ENCODE results near the gene ZNF627.
"Not testable (repeated sequence)": the region's sequence is repeated elsewhere in the genome, so short reads cannot be mapped to it uniquely, and the experiment has no call there.

Gene ZNF627

DNA sequence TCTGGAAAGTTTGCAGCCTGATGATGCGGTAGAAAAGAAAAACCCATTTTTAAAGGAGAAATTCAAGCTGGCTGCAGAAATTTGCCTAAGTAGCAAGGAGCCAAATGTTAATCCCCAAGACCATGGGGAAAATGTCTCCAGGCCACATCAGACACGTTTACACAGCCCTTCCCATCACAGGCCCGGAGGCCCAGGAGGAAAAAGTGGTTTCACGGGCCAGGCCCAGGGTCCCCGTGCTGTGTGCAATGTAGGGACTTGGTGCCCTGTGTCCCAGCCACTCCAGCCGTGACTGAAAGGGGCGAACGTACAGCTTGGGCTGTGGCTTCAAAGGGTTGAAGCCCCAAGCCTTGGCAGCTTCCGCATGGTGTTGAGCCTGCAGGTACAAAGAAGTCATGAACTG is 35.9 kb downstream of the ZNF627 start:
- DNase-seq, result no peak

- DNase-seq, result not testable (repeated sequence)
Observed at GRCh38 chr19:11634018-11634662, 36.9 kb downstream of the ZNF627 start.

- DNase-seq, result no peak
Observed at GRCh38 chr19:11639245-11639601, 41.9 kb downstream of the ZNF627 start.

DNA sequence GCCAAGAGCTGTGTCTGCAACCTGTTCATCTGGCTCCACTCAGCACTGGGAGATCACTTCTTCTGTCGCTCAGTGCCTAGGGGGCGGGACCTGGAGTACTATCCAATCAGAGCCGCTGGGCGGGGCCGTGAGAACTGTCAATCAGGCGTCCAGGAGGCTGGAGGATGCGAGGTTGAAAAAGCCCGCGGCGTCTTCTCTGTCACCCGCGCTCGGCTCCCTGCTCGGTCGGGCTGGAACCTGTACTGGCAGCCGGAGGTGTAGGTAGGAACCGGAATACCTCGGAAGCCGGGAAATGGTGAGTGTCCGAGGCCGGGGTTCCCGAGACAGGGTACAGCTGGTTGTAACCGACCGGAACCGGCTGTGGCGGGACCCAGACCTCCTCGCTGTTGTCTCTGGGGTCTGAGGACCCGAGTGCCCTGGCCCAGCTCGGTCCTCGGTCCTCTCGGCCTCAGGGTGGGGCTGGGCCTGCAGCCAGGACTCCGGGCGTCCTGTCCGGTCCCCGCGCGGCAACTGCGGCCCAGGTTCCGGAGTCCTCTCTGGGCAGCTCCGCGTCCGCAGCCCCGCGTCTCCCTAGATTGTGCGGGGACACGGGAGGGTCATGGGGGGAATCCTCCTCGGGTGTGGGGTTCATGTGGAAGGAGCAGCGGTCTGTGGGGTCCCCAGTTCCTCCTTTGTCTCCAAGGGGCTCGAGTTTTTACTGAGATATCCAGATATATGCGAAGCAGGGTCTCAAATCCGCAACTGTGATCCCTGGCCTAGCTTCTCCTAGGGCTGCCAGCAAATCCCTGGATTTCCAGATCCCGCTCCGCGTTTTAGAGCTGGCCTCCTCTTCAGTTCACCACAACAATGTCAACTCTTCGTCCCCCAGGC is 42.6 kb downstream of the ZNF627 start:
- DNase-seq, result peak; percentile 97

DNA sequence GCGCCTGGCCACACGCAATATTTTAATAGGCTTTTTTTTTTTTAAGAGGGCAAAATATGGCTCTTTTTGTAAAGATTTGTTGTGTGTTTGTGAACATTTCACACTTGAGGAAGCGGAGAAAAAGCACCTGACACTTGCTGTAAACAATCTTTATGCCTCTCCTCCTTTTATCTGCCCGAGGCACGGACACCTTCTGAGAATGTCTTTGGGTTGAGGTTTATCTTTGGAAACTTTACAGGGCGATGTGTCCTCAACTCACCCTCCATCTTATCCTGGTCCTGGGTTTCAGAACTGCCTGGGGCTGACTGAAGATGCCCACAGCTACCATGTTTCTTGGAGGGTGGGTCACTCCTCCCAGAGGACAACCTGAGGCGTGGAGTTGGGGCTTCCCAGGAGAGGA is 44.0 kb downstream of the ZNF627 start:
- DNase-seq, result no peak

DNA sequence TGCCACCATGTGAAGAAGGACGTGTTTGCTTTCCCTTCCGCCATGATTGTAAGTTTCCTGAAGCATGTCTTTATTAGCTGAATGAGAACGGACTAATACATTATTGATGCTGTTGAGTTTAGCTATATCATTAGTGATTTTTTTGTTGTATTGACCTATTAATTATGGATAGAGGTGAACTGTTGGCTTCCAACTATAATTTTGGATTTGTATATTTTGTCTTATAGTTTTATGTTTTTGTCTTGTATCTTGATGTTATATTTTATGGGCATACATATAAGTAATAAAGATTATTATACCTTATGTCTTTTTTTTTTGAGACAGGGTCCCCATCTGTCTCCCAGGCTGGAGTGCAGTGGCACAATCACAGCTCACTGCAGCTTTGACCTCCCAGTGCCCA is 45.6 kb downstream of the ZNF627 start:
- no peak for DNase-seq

DNA sequence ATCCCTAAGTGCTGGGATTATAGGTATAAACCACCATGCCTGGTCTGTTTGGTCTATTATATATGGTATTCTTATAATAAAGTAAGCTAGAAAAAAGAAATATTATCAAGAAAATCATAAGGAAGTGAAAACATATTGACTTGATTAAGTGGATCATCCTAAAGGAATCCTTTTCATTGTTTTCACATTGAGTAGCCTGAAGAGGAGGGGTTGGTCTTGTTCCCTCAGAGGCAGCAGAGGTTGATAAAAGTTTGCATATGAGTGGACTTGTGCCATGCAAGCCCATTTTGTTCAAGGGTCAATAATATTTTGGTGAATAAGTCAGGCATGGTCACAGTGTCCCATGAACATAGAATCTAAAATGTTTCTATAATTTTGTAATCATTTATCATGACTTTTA is 52.7 kb downstream of the ZNF627 start:
- no peak for DNase-seq

DNA sequence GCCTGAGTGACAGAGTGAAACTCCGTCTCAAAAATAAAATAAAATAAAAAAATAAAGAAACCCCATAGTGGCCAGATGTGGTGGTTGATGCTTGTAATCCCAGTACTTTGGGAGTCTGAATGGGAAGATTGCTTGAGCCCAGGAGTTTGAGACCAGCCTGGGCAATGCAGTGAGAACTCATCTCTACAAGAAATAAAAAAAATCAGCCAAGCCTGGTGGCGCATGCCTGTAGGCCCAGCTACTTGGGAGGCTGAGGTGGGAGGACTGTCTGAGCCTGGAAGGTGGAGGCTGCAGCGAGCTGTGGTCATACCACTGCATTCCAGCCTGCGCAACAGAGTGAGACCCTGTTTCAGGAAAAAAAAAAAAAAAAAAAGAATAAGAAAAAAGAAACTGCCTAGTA is 53.8 kb downstream of the ZNF627 start:
- no peak for DNase-seq

DNA sequence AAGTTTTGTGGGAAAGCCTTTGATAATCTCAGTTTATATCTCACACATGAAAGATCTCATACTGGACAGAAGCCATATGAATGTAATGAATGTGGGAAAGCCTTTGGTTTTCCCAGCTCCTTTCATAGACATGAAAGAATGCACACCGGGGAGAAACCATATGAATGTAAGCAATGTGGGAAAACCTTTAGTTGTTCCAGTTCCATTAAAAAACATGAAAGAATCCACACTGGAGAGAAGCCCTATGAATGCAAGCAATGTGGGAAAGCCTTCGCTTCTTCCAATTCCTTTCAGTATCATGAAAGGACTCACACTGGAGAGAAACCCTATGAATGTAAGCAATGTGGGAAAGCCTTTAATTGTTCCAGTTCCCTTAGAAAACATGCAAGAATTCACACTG is 54.8 kb downstream of the ZNF627 start:
- DNase-seq, result no peak

DNA sequence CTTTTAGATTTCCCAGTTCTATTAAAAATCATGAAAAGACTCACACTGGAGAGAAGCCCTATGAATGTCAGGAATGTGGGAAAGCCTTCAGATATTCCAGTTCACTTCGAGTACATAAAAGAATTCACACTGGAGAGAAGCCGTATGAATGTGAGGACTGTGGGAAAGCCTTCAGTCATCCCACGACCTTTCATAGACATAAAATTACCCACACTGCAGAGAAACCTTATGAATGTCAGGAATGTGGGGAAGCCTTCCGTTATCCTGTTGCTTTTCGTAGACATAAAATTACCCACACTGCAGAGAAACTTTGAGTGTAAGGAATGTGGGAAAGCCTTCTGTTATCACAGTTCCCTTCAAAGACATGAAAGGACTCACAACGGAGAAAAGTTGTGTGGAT is 55.2 kb downstream of the ZNF627 start:
- DNase-seq, result no peak

GRCh38 chr19:11656535-11656934 is 59.3 kb downstream of the ZNF627 start:
- no peak for DNase-seq

DNA sequence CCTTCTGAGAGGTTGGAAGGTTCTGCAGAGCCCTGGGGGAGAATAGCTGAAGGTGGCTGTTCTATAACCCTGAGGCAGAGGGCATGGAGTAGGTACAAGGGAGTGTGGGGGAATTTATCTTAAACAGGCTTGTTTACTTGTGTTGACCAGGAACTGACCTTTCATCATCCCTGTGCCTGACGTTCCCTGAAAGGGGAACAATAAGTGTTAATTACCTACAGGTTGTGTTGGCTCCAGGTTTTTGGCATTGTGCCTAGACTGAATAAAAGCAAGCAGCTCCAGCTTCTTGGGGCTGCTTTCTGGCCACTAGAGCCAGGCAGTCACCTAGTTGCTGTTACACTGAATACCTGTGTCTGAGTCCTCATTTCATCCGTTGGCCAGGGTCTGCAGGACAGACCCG is 60.0 kb downstream of the ZNF627 start:
- DNase-seq, result no peak

GRCh38 chr19:11658970-11659369 is 61.7 kb downstream of the ZNF627 start:
- DNase-seq, result no peak

DNA sequence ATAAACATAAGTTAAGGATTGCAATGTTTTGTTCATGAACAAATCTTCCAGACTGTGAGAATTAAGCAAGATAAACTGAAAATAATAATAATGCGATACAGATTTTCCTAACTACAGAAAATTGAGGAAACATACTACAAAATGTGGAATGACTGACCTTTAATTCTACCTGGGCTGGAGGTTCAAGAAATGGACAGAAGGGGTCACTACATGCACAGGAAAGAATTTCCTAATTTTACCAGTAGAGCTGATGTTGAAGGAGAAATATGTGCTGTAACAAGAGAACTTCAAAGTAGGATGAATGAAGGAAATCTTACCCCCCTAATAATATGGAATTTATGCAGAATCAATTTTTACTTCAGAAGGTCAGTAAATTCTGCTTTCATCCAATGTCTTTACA is 62.3 kb downstream of the ZNF627 start:
- no peak for DNase-seq

GRCh38 chr19:11662278-11662677 is 65.0 kb downstream of the ZNF627 start:
- DNase-seq, result no peak

DNA sequence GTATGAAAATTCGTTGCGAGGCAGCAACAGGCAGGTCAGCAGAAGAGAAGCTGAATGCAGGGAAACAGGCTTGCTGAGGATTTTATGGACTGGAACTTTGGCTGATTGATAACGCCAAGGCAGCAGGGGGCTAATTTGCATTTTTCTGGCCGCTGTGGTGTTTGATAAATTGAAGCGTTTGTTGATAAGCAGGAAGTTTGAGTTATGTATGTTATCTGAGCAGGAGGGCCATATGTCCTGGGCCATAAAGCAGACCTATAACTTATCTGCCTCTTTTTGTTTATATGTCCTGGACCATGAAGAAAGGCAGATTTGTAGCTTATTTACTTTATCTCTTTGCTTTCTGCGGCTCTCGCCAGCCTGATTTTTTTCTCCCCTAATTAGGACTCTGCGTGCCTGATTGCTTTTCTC is 65.9 kb downstream of the ZNF627 start:
- no peak for DNase-seq

Data from femur (tissue), 1 donor.